ENCODE results near the gene MADCAM1.

MADCAM1 gene

DNA sequence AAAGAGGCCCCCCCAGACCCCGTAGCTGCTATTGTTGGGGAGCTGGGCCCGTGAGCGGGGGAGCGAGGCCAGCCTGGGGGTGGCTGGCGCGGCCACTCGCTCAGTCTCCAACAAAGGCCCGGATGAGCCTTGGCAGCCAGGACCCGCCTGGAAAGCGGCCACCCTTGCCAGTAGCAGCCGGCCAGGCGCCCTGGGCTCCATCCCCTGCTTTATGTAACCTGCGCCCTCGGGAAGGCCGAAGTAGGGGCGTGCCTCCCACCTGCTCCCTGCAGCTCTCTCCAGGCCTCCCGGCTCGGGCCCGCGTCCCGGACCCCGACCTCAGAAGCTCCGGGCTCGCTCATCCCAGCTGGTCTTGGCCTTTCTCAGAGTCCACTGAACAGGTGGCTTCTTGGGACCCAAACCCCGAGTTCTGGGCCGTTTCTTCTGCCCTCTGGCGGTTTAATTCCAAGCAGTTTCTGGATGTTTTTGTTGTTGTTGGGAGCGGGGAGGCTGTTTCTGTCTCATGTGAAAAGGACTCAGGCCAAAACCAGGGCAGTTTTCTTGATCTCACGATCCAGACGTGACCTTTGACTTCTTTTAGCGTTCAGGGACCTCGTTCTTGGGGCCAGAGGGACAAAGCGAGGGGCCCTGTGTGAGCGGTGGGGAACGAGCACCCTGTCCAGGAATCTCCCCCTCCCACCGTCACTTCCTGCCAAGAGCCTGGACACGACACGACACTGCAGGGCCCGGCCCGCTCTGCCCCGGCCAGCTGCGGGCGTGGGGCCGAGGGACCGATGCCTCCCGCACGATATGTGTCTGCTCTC, 36.5 kb downstream of the MADCAM1 start:
- FAIRE-seq, result no peak

DNA sequence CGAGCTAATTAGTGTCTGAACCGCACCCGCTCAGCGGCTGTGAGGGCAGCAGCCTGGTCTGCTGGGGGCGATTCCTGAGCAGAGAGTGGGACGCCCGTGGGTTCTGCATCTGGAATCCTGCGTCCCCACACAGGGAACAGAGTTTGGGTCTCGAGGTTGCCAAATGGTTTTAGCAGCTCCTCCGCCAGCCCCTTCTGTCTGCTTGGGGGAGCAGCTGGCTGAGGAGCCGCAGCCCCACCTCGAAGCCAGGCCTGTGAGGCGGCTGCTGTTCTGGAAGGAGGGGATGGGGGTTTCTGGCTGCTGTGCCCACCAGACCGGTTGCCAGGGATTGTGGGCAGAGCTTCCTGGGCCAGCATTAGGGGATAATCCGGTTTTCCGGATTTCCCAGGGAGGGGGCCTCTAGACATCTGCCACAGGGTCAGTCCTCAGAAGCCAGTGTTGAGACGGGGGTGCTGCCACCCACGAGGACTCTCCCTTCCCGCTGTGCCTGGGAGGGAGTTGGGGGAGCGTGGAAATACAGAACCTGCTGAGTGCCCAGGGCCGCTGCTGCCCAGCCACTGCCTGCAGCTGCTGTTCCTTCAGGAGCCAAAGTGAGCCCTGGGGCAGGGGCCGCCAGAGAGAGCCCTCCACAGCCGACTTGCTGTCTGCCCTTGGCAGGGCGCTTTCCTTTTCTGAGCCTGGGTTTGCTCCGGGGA, 37.2 kb downstream of the MADCAM1 start:
- no peak for FAIRE-seq

DNA sequence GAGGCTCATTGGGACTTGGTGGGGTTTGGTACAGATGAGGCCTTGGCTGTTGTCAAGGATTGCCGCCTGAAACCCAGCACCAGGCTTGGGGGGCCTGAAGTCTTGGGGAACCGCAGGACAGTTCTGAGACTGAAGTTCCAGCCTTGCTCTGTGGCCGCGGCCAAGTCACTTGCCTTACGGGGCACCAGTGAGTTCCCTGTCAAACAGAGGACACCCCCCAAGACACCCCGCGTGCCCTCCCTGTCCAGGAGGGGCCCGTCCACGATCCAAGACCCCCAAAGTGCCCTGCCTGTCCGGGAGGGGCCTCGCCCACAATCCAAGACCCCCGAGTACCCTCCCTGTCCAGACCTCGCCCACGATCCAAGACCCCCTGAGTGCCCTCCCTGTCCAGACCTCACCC, 37.8 kb downstream of the MADCAM1 start:
- no peak for FAIRE-seq

DNA sequence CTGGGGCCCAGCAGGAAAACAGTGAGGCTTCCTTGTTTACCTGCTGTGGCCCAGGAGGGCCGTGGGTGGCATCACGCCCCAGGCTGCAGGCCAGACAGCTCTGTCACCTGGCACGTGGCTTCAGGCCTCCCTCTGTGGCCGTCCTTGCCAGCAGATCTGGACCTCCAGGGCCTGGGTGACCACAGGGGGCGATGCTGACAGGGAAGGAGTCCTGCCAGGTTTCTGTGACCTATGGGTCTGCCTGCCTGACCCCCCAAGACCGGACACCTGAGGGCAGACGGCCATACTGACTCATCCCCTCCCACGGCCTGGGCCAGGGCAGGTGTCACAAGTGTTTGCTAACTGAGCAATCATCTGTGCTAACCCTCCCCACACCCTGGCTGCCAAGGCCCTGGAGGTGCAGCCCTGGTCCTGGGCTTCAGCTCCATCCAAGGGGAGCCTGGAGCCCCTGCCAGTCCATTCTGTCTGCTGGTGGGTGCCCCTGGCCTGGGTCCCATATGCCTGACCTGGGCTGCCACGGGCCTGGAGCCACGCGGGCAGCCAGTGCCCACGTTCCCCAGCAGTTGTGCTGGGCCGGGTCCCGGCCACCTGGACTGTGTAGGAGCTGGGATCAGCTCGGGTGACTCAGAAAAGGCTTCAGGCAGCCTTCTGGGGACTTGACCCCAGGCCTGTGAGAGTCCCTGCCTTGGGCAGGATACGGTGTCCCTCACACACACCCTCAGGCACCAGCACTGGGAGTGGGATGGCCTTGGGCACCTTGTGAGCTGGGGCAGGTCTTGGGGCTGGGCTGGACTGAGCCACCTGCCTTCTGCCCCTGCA, 38.9 kb downstream of the MADCAM1 start:
- FAIRE-seq, result no peak

DNA sequence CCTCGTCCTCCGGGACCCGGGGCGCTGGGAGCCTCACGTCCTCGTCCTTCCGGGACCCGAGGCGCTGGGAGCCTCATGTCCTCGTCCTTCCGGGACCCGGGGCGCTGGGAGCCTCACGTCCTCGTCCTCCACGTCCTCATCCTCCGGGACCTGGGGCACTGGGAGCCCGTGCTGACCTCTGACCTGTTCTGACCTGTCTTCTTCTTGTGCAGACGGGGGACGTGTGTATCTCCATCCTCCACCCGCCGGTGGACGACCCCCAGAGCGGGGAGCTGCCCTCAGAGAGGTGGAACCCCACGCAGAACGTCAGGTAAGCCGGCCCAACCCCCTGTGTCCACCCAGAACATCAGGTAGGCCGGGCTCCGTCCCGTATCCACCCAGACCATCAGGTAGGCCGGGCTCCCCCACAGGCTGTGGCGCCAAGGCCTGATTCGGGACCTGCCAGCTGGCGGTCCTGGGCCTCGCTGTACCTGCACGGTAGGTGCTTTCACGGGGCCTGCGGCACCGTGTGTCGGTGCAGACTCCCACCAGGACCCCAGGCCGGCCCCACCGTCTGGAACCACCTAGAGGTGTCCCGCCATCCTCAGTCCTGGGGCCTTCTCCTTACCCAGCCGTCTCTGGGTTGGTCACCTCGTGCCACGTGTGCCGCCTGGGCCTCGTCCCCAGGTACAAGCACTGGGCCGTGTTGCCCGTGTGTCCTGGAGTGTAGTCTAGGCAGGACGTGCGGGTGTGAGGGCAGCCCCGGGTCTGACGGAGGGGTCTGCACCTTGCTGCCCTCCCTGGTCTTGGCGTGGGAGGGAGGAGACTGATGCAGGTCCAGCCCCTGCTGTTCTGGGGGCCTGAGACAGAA, 40.0 kb downstream of the MADCAM1 start:
- no peak for FAIRE-seq

DNA sequence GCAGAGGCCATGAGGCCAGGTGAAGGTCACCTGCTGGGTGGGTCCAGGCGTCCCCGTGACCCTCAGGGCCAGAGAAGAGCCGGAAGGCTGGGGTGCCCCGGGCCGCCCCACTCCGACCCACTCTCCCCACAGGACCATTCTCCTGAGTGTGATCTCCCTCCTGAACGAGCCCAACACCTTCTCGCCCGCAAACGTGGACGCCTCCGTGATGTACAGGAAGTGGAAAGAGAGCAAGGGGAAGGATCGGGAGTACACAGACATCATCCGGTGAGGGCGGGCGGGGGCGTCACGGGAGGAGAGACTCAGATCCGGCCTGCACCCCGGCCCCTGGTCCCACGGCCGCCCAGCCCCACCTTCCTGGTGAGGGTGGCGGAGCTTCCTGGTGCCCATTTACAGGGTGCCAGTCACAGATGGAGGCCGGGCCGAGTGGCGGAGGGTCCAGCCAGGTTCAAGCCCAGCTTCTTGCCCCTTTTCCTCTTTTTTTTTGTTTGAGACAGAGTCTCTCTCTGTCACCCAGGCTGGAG, 40.7 kb downstream of the MADCAM1 start:
- FAIRE-seq, result no peak

DNA sequence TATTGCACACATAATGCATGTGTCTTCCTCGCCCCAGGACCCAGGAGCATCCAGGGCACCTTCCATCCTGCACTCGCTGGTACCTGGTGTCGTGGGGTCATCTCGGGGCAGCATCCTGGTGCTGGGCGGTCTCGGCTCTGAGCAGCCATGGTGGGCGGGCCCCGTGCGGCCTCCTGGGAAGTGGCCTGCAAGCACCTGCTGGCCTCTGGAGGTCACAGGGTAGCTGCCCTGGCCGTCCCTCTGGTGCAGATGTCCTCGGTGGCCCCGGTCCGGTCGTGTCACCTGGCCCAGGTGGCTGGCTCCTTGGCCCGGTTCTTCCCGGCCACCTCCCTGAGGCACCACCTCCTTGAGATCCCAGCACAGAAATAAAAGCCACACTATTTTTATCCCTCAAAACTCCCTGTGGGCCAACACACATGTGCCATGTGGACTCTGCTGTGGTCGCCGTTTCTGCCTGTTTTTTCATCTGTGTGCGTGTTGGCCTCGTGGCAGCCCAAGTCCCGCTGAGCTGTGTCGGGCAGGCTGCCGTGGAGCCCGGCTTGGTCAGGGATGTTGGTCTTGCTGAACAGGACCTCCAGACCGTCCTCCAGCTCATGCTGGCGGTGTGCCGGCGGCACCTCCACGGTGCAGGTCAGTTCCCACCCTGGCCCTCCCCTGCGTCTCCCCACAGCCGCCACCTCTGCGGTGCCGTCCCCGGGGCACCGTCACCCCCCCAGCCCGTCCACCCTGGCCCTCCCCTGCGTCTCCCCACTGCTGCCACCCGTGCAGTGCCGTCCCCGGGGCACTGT, 42.5 kb downstream of the MADCAM1 start:
- FAIRE-seq, result no peak

DNA sequence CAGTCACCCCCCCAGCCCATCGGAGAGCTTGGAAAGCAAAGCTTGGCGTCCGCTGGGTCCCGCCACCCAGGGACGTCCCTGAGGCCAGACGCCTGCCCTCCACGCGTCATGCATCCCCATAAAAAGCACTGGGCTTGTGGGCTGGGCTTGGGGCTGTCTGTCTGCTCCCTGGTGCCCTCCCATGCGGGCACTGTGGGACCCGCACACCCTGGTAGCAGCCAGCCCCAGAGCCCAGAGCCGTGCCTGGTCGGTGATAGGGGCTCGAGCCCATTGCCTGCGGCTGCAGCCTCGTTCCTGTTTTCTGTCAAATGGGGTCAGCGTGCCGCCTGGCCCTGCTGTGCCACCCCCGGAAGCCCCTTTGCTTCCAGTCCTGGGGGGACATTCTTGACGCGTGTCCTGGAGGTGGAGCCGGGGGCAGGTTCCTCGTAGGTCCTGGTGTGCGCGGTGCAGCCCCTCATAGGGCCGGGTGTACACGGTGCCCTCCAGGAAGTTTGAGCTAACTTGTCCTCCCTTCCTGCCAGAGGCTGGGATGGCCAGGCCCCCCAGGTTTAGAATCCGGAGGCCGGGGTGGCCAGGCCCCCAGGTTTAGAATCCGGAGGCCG, 43.2 kb downstream of the MADCAM1 start:
- FAIRE-seq, result no peak

DNA sequence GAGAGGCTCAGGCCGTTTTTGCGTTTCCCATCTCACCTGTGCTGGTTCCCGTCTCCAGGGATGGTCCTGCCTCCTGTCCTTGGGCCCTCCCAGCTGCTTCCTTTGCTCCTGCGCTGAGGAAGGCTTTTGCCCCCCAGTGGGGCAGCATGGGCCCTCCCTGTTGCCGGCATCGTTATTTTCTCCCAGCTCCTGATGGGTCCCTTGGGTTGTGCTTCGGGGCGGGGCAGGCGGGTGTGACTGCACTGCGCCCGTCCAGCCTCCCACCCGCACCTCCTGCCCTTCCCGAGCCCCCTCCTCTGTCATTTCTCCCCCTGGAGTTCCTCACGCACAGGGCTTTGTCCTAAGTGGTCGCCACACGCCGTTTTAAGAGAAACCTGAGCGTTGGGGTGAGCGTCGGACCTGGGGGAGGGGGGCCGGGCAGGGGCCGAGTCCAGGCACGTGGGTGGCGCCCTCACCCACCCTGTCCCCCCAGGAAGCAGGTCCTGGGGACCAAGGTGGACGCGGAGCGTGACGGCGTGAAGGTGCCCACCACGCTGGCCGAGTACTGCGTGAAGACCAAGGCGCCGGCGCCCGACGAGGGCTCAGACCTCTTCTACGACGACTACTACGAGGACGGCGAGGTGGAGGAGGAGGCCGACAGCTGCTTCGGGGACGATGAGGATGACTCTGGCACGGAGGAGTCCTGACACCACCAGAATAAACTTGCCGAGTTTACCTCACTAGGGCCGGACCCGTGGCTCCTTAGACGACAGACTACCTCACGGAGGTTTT, 44.8 kb downstream of the MADCAM1 start:
- FAIRE-seq, result no peak

DNA sequence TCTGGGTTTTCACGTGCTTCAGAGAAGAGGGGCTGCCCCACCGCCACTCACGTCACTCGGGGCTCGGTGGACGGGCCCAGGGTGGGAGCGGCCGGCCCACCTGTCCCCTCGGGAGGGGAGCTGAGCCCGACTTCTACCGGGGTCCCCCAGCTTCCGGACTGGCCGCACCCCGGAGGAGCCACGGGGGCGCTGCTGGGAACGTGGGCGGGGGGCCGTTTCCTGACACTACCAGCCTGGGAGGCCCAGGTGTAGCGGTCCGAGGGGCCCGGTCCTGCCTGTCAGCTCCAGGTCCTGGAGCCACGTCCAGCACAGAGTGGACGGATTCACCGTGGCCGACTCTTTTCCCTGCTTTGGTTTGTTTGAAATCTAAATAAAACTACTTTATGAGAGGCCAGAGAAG, 45.4 kb downstream of the MADCAM1 start:
- FAIRE-seq, result no peak

DNA sequence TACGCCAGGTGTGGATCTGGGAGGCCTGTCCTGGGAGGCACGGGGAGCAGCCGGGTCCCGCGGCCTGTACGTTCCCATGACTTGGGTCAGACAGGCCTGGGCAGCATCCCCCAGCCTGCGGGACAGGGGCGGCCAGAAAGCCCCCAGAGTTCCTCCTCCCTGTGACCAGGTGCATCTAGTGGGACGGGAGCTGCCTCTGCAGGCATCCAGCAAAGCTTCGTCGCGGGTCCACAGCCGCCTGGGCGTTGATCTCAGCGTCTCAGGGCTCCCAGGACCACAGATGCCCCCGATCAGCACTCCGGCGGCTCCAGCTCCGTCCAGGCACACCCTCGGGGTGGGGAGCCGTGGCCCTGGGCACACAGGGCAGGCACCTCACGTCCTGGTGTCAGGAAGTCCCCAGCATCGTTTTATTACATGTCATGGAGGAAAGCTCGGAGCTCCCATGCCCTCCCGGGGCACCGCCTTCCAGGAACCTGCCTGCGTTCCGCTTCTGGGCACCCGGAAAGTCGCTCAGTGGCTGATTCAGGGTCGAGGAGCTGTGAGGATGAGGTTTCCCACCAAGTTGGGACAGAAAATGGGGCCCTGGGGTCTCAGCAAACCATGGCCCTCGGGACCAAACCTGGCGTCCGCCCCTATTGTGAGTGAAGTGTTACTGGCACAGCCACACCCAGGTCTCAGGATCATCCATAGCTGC, 46.0 kb downstream of the MADCAM1 start:
- FAIRE-seq, result no peak

DNA sequence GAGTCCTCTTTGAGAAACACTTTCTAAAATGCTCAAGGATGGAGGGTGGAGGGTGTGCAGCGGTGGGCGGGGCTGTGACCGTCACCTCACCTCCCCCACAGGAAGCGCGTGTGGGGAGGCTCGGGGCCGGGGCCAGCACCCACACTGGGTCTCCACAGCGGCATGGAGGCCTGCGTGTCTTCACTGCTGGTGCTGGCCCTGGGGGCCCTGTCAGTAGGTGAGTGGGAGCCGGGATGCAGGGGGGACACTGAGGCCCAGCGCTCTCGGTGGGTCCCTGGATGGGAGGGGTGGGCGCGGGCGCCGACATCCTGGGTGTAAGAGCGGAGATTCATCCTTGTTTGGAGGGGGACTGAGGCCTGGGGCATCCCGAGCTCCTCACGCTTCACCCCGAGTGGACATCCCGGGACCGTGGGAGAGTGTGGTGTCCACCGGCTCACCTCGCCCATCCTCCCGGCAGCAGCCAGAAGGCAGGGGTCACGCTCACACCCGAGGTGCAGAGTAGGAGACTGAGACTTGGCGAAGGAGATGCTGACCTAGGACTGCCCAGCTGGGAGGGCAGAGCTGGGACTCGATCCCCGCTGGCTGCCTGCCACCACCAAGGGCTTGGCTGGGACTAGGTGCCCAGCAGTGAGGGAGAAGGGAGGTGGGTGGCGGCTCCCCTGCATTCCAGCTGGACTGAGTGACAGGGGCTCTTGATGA, 47.8 kb downstream of the MADCAM1 start, which contains the start of gene GZMM:
Gene GZMM (plus strand): TSS at position 144 of the 699 bp plus-strand sequence. CDS start 19 bp downstream, at position 163.
- no peak for FAIRE-seq

DNA sequence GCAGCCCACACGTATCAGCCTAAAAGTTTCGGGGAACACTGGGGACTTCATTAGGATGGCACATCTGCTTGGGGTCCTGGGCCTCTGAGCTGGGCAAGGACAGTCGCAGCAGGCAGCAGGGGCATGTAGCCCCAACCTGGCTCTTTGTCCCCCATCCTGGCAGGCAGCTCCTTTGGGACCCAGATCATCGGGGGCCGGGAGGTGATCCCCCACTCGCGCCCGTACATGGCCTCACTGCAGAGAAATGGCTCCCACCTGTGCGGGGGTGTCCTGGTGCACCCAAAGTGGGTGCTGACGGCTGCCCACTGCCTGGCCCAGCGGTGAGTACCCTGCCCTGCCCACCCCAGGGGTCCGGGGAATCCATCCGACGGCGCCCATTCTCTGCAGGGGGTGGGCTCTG, 50.8 kb downstream of the MADCAM1 start:
- FAIRE-seq, result no peak

DNA sequence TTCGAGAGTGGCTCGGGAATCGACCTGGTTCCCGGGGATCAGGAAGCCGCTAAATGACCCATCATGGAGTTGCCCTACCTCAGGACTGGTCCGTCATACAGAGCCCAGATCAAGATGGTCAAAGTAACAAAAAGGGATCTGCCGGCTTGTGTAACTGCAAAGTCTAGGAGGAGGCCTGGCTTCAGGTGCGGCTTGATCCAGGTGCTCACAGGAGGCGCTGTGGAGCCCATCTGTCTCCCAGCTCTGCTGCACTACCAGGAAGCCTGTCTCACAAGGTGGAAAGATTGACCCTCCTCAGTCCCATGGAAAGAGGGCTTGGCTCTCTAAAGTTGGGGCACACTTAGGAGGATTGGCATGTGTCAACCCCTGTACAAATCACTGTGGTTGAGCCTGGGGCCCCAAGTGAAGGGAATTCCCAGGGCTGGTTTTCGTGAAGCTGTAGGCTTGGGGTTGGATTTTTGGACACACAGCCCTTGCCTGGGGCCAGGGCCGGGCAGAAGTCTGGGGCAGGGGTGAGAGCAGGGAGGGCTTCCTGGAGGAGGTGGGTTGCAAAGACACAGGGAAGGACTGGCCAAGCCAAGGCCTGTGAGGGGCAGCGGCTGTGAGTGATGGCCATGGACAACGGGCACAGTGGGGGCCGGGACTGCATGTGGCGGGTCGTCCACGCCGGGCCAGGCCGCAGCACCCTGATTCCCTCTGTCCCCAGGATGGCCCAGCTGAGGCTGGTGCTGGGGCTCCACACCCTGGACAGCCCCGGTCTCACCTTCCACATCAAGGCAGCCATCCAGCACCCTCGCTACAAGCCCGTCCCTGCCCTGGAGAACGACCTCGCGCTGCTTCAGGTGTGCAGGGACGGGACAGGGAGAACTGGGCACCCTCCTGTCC, 51.8 kb downstream of the MADCAM1 start:
- FAIRE-seq, result no peak

DNA sequence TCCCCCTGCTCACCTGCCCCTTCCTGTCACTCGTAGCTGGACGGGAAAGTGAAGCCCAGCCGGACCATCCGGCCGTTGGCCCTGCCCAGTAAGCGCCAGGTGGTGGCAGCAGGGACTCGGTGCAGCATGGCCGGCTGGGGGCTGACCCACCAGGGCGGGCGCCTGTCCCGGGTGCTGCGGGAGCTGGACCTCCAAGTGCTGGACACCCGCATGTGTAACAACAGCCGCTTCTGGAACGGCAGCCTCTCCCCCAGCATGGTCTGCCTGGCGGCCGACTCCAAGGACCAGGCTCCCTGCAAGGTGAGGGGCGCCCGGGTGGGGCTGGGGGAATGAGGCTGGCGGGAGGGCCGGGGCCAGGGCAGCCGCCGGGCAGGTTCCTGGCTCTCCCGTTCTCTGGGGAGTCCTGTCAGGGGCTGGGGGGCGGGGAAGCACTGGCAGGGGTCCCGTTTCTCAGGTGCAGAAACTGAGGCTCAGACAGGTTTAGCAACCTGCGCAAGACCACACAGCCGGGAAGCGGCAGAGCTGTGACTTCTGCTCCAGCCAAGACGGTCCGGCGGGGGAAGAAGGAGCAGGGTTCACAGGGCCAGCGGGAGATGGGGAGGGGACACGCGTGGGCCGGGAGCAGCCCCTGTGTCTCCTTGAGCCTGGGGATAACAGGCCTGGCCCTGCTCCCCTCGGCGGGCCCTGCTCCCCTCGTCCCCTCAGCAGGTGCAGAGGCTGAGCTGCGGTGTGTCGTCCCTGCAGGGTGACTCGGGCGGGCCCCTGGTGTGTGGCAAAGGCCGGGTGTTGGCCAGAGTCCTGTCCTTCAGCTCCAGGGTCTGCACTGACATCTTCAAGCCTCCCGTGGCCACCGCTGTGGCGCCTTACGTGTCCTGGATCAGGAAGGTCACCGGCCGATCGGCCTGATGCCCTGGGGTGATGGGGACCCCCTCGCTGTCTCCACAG, 52.9 kb downstream of the MADCAM1 start:
- FAIRE-seq, result no peak

DNA sequence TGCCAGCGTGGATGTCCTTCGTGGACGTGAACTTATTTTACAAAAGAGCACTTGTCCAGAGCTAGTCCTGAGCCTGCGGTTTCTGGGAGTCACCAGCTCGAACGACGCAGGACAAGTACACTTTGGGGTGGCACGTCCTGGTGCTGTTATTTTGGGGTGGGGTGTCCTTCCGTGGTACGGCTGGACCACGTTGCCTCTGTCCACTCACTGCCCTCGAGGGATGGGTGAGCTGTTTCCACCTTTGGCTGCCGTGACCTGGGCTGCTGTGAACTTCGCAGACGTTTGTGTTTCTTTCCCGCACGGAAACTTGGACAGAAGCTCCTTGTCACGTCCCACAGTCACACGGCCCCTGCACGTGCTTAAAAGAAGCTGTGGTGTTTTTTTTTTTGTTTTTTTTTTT, 58.5 kb downstream of the MADCAM1 start:
- no peak for FAIRE-seq

Data from endometrium (tissue), 2 donors.